Coronary artery (tissue), 2 donors: ENCODE data around the gene KLK3.

Experiments used
- DNase-seq: peaks from one replicate; pipeline ENCODE4 v3.0.0-alpha.2; 2017; ENCODE audit warnings: low spot score
- H3K27ac ChIP-seq, 2 donors: fragments of 200-600 bp; sonication (generic); one replicate each; pipeline ENCODE4 v1.5.1; 2016 to 2019
- H3K4me3 ChIP-seq: fragments of 200-600 bp; sonication (generic); 2 replicates; pipeline ENCODE4 v1.5.1; 2016; ENCODE audit warnings: mild to moderate bottlenecking, moderate library complexity
- CTCF ChIP-seq: fragments of 200-600 bp; sonication (generic); IDR thresholded peaks from one replicate; pipeline ENCODE4 v1.5.1; 2019; ENCODE audit warnings: antibody characterized with exemption

The KLK3 gene

GRCh38 chr19:50898018-50898417, 43.3 kb downstream of the KLK3 start:
- Histone ChIP-seq H3K27ac (no peak overlapping the region), H3K4me3 (no peak overlapping the region)
- no peak for DNase-seq
- no peak for TF ChIP-seq CTCF

GRCh38 chr19:50899569-50899968, 44.9 kb downstream of the KLK3 start:
- no peak for DNase-seq
- Histone ChIP-seq H3K4me3 (no peak overlapping the region), H3K27ac (no peak overlapping the region)
- no peak for TF ChIP-seq CTCF

GRCh38 chr19:50902640-50903039, 47.9 kb downstream of the KLK3 start:
- DNase-seq, result no peak
- no peak overlapping the region for H3K4me3 ChIP-seq
- no peak for TF ChIP-seq CTCF
- no peak overlapping the region for H3K27ac ChIP-seq

- no peak for TF ChIP-seq CTCF
- Histone ChIP-seq H3K4me3 (no peak overlapping the region), H3K27ac (no peak overlapping the region)
- DNase-seq, result no peak
Observed at GRCh38 chr19:50906217-50906616, 51.5 kb downstream of the KLK3 start.

- H3K27ac ChIP-seq, result no peak overlapping the region
- TF ChIP-seq CTCF, result no peak
- DNase-seq, result no peak
- H3K4me3 ChIP-seq, result no peak overlapping the region
Observed at GRCh38 chr19:50908336-50908735, 53.6 kb downstream of the KLK3 start.

GRCh38 chr19:50909240-50910070, 54.7 kb downstream of the KLK3 start:
- Histone ChIP-seq H3K4me3 (no peak overlapping the region), H3K27ac (no peak overlapping the region)
- TF ChIP-seq CTCF, result no peak
- DNase-seq, result no peak
